GM12878 (cell line): ENCODE results near the gene CRISP2.

Experiments used
- CEBPB ChIP-seq, 2 experiments: fragments of 150-350 bp in 1 of 2; IDR thresholded peaks; 2 replicates each; pipeline ENCODE4 v1.6.1; 2012 to 2014; ENCODE audit warnings: low read depth in 2 of 2, low read length in 2 of 2, borderline replicate concordance in 1 of 2, inconsistent platforms in 1 of 2
- CHD2 ChIP-seq: IDR thresholded peaks from 2 replicates; pipeline ENCODE4 v1.6.1; 2011; ENCODE audit warnings: low read depth, low read length, improper control_type of control experiment, borderline replicate concordance
- EED ChIP-seq: sonication (generic); IDR thresholded peaks from 2 replicates; pipeline ENCODE4 v1.6.1; 2016; ENCODE audit warnings: antibody characterized with exemption, low read depth
- KLF5 ChIP-seq: fragments of 450-650 bp; IDR thresholded peaks from 2 replicates; pipeline ENCODE4 v1.6.1; 2014; ENCODE audit warnings: mild to moderate bottlenecking; ENCODE audit not compliant: partially characterized antibody
- MYC ChIP-seq: IDR thresholded peaks from 2 replicates; pipeline ENCODE4 v1.6.1; 2011; ENCODE audit warnings: mild to moderate bottlenecking, low read length, moderate library complexity, inconsistent platforms; ENCODE audit not compliant: insufficient read depth, insufficient replicate concordance, insufficient read length, severe bottlenecking
- NFIC ChIP-seq: IDR thresholded peaks from 2 replicates; pipeline ENCODE4 v1.6.1; 2012; ENCODE audit warnings: low read depth, mild to moderate bottlenecking, inconsistent platforms, low read length, moderate library complexity
- POLR2A ChIP-seq: IDR thresholded peaks from 2 replicates; pipeline ENCODE4 v1.6.1; 2011; ENCODE audit warnings: low read depth, mild to moderate bottlenecking, low read length
- RAD21 ChIP-seq: IDR thresholded peaks from 2 replicates; pipeline ENCODE4 v1.6.1; 2011; ENCODE audit warnings: mild to moderate bottlenecking, low read depth, low read length, moderate library complexity; ENCODE audit not compliant: insufficient read depth
- TBL1XR1 ChIP-seq: IDR thresholded peaks from 2 replicates; pipeline ENCODE4 v1.6.1; 2012; ENCODE audit warnings: low read depth, low read length, improper control_type of control experiment
- ZNF24 ChIP-seq: fragments of 450-650 bp; IDR thresholded peaks from 2 replicates; pipeline ENCODE4 v1.6.1; 2017; ENCODE audit warnings: antibody characterized with exemption, mild to moderate bottlenecking
- TF ChIP-seq, protein P1 (sequence below), 3 experiments: IDR thresholded peaks in 2 of 3; conservative IDR thresholded peaks in 1 of 3; 2 replicates each; pipeline ENCODE4 v1.5.1; 2011; ENCODE audit warnings: low read depth in 3 of 3, low read length in 3 of 3, mild to moderate bottlenecking in 3 of 3, control low read depth in 2 of 3, moderate library complexity in 2 of 3, inconsistent platforms in 1 of 3, mixed read lengths in 1 of 3; ENCODE audit not compliant: control insufficient read depth in 2 of 3, insufficient read depth in 1 of 3; ENCODE audit errors: extremely low read depth in 1 of 3

DNA sequence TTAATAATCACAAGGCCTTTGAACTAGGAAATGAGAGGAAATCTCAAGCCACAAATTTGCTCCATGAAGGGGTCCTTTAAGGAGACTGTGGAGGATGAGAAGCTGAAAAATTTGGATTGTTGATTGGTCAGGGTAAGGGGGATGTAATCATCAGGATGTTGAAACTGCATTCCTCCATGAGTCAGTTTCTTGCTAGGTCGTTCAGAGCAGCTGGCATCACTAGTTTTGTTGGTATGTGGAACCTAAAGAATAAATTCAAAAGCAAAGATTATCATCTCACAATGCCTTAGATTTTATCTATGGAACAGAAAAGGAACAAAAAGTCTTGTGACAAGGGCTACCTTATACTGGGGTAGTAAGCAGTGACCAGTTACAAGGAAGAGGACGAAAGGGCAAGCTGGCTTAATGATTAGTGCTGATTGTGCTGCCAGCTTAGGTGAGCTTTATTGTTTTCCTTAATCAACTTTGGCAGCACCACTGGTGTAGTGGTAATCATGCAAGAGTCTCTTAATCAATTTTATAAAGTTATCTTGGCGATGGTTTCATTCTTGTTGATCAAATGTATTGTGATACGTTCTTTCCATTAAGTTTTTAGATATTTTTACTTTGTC, 36.6 kb downstream of the CRISP2 start:
- TF ChIP-seq NFIC (no peak), RAD21 (no peak), POLR2A (no peak), MYC (no peak), EED (no peak), CEBPB (IDR thresholded peaks at IDR 0.05; ENCODE audit: borderline replicate concordance in 1 of 2, low read depth in 2 of 2, low read length in 2 of 2) (no peak), CHD2 (no peak), KLF5 (no peak), ZNF24 (no peak), TBL1XR1 (no peak)
- TF ChIP-seq, protein P1, sequence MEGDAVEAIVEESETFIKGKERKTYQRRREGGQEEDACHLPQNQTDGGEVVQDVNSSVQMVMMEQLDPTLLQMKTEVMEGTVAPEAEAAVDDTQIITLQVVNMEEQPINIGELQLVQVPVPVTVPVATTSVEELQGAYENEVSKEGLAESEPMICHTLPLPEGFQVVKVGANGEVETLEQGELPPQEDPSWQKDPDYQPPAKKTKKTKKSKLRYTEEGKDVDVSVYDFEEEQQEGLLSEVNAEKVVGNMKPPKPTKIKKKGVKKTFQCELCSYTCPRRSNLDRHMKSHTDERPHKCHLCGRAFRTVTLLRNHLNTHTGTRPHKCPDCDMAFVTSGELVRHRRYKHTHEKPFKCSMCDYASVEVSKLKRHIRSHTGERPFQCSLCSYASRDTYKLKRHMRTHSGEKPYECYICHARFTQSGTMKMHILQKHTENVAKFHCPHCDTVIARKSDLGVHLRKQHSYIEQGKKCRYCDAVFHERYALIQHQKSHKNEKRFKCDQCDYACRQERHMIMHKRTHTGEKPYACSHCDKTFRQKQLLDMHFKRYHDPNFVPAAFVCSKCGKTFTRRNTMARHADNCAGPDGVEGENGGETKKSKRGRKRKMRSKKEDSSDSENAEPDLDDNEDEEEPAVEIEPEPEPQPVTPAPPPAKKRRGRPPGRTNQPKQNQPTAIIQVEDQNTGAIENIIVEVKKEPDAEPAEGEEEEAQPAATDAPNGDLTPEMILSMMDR (IDR thresholded peaks at IDR 0.05 in 2 of 3, conservative IDR thresholded peaks at IDR 0.05 in 1 of 3; ENCODE audit: control insufficient read depth in 2 of 3, extremely low read depth in 1 of 3, insufficient read depth in 1 of 3, low read depth in 3 of 3, low read length in 3 of 3), result no peak
